Kidney capillary endothelial cell (primary cell): ENCODE results near the gene CD55.
A peak's percentile ranks its signal among the peaks of the same experiment; 100 is the strongest.

Experiments
- DNase-seq: peaks from one replicate; pipeline ENCODE4 v3.0.0-alpha.2; 2018; ENCODE audit warnings: low spot score

Gene CD55

GRCh38 chr1:207330011-207330710 lies 8.7 kb downstream of the CD55 start:
- DNase-seq = no peak

GRCh38 chr1:207331354-207332313 lies 10.2 kb downstream of the CD55 start:
- DNase-seq = no peak

- DNase-seq = no peak
These were observed 11.6 kb downstream of the CD55 start for GRCh38 chr1:207333009-207333600.

- DNase-seq = no peak
These were observed 12.1 kb downstream of the CD55 start for GRCh38 chr1:207333620-207334019.

GRCh38 chr1:207334337-207334736 lies 12.9 kb downstream of the CD55 start:
- DNase-seq = no peak

- DNase-seq = no peak
These were observed 13.7 kb downstream of the CD55 start for GRCh38 chr1:207335138-207335537.

- no peak for DNase-seq
These were observed 14.4 kb downstream of the CD55 start for GRCh38 chr1:207335695-207336363.

GRCh38 chr1:207336559-207337467 lies 15.3 kb downstream of the CD55 start:
- DNase-seq = no peak

GRCh38 chr1:207342332-207342731 lies 20.9 kb downstream of the CD55 start:
- no peak for DNase-seq

- DNase-seq = no peak
These were observed 22.2 kb downstream of the CD55 start for GRCh38 chr1:207343675-207344074.

GRCh38 chr1:207344221-207344620 lies 22.7 kb downstream of the CD55 start:
- DNase-seq = no peak

- no peak for DNase-seq
These were observed 24.4 kb downstream of the CD55 start for GRCh38 chr1:207345644-207346477.

GRCh38 chr1:207346513-207346912 lies 25.0 kb downstream of the CD55 start:
- no peak for DNase-seq

GRCh38 chr1:207349979-207350378 lies 28.5 kb downstream of the CD55 start:
- no peak for DNase-seq

- no peak for DNase-seq
These were observed 31.1 kb downstream of the CD55 start for GRCh38 chr1:207352554-207352953.

- DNase-seq = peak; percentile 38
These were observed 33.6 kb downstream of the CD55 start for GRCh38 chr1:207355060-207355459.

- DNase-seq = no peak
These were observed 34.2 kb downstream of the CD55 start for GRCh38 chr1:207355513-207356295.

GRCh38 chr1:207361029-207361428 lies 39.6 kb downstream of the CD55 start:
- no peak for DNase-seq

GRCh38 chr1:207361889-207362288 lies 40.4 kb downstream of the CD55 start:
- DNase-seq = peak; percentile 21
